HTR-8/SVneo (cell line): ENCODE data around the gene SHISA3.
"Not testable (repeated sequence)": the region's sequence is repeated elsewhere in the genome, so short reads cannot be mapped to it uniquely, and the experiment has no call there.

Experiments
- DNase-seq: peaks from one replicate; pipeline ENCODE4 v3.0.0; 2011; ENCODE audit warnings: low spot score, mixed read lengths; ENCODE audit not compliant: insufficient read length
- FAIRE-seq: peaks from 2 replicates; lab custom pipeline; 2011; peaks lifted over from hg19 to GRCh38; lab: Jason Lieb, UNC

SHISA3 gene

GRCh38 chr4:42396752-42397634, at the start of gene SHISA3:
Gene SHISA3 (plus strand): TSS chr4:42397488. CDS start chr4:42398057, 569 bp downstream.
- DNase-seq (no peak), FAIRE-seq (no peak)

DNA sequence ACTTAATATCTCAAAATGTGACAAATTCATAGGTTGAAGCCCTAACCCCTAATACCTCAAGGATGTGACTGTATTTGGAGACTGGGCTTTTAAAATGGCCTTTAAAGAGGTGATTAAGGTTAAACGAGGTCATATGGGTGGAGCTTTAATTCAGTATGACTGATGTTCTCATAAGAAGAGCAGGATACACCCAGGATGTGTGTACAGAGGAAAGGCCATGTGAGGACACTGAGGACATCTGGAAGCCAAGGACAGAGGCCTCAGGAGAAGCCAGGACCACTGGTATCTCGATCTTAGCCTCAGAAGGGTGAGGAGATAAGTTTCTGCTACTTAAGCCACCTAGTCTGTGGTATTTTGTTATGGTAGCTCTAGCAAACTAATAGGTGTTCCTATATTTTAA, 49.0 kb upstream of the SHISA3 start:
- DNase-seq (no peak), FAIRE-seq (no peak)

DNA sequence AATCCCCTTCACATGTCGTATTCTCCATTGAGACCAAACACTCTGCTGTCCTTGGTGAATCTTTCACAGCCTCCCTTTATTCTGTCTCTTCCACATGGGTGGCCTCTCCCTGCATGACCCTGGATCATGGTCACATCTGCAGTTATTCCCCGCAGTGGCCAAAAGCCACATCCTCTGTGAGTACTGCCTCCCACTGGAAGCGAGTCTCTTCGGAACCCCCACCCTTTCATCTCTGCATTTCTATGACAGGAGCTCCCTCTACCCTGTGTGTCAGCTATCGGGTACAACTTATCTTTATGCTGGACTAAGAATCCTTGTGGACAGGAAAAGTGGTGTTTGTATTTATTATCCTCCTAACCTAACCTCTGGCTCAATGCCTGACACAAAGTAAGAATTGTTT, 48.6 kb upstream of the SHISA3 start:
- FAIRE-seq (no peak), DNase-seq (no peak)

DNA sequence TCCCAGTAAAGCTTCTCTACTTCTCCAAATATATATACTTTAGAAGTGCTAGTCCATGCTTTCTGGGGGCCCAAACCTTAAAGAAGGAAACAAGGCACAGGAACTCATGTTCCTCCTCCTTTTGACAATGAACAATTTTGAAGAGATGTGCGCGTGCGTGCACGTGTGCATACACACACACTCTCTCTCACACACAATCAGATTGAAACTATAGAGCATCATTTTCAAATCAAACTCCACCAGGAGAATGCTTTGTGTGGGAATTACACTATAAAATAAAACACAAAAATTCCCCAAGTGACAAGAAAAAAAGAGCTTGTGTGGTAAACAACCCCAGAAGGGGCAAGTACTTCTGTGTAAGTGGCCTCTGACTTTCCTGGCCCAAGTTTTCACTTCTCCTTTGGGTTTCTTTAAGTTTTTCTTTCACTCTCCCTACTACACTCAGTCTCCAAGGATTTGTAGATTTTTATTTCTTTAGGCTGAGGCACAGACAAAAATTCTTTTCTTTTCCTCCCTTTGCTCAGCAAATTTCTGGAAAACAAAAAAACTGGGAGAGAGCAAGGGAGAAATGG, 46.6 kb upstream of the SHISA3 start:
- DNase-seq (no peak), FAIRE-seq (no peak)

- FAIRE-seq (no peak), DNase-seq (no peak)
Measured at GRCh38 chr4:42352049-42352448, 45.2 kb upstream of the SHISA3 start.

DNA sequence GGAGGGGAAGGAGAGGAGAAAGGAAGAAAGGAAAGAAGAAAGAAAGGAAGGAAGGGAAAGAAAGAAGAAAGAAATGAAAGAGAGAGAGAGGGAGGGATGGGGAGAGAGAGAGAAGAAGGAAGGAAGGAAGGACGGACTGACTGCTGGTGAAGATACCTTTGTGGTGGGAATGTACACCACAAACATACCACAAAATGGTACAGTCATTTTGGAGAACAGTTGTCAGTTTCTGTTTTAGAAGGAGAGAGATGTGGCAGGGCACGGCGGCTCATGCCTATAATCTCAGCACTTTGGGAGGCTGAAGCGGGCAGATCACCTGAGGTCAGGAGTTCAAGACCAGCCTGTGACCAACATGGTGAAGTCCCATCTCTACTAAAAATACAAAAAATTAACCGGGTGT, 40.0 kb upstream of the SHISA3 start:
- FAIRE-seq (no peak), DNase-seq (no peak)

- FAIRE-seq: no peak
- DNase-seq: no peak
Measured at GRCh38 chr4:42359711-42360110, 37.6 kb upstream of the SHISA3 start.

- FAIRE-seq (no peak), DNase-seq (no peak)
Measured at GRCh38 chr4:42360256-42360669, 37.0 kb upstream of the SHISA3 start.

- DNase-seq (no peak), FAIRE-seq (no peak)
Measured at GRCh38 chr4:42361456-42361855, 35.8 kb upstream of the SHISA3 start.

- FAIRE-seq: no peak
- DNase-seq: no peak
Measured at GRCh38 chr4:42362591-42362990, 34.7 kb upstream of the SHISA3 start.

DNA sequence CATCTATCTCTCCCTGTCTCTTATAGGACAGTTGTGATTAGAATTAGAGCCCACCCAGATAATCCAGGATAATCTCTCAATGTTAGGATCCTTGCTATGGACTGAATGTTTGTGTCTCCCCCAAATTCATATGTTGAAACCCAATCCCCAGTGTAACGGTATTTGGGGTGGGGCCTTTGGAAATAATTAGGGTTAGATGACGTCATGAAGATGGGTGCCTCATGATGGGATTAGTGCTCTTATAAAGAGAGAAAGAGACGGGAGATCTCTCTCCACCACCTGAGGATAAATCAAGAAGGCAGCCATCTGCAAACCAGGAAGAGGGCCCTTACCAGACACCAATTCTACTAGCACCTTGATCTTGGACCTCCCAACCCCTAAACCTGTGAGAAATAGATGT, 33.7 kb upstream of the SHISA3 start:
- FAIRE-seq (no peak), DNase-seq (no peak)

DNA sequence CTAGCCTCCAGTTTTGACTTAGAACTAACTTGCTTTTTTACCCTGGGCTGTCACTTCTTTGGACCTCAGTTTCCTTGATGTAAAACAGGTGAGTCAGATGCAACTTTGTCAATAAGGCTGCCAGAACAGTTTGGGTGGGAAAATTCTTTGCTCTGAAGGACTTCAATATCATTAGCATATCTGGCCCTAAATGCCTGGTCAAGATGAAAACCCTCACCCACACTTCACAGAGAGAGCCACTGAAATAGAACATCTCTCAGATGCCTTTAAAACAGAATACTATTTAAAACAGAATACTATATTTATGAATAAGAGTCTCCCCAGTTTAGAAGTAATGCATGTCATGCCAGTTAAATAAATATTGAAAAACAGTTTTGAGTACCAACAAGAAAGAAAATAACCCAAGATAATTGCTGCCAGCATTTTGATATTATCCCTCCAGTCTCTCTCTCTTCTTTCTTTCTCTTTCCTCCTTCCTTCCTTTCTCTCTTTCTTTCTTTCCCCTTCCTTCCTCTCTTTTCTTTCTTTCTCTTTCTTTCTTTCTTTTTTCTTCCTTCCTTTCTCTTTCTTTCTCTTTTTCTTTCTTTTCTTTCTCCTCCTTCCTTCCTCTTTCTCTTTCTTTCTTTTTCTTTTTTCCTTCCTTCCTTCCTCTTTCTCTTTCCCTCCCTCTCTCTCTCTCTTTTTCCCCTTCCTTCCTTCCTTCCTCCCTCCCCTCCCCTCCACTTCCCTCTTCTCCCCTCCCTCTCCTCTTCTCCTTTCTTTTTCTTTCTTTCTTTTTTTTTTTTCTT, 32.8 kb upstream of the SHISA3 start:
- DNase-seq: no peak
- FAIRE-seq: no peak

- DNase-seq (no peak), FAIRE-seq (no peak)
Measured at GRCh38 chr4:42366959-42367358, 30.3 kb upstream of the SHISA3 start.

DNA sequence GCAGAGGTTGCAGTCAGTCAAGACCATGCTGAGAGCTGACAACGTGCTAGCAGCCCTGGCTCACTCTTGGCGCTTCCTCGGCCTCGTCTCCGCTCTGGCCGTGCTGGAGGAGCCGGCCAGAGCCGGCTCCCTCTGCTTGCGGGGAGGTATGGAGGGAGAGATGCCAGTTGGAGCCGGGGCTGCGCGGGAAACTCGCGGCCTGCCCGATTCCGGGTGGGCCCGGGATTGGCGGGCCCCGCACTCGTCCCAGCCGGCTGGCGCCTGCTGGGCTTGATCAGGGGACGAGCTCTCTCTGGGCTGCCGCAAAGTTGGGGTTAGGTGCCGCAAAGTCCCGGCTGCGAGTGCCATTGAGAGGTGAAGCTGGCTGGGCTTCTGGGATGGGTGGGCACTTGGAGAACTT, 27.8 kb upstream of the SHISA3 start:
- no peak for DNase-seq
- no peak for FAIRE-seq

DNA sequence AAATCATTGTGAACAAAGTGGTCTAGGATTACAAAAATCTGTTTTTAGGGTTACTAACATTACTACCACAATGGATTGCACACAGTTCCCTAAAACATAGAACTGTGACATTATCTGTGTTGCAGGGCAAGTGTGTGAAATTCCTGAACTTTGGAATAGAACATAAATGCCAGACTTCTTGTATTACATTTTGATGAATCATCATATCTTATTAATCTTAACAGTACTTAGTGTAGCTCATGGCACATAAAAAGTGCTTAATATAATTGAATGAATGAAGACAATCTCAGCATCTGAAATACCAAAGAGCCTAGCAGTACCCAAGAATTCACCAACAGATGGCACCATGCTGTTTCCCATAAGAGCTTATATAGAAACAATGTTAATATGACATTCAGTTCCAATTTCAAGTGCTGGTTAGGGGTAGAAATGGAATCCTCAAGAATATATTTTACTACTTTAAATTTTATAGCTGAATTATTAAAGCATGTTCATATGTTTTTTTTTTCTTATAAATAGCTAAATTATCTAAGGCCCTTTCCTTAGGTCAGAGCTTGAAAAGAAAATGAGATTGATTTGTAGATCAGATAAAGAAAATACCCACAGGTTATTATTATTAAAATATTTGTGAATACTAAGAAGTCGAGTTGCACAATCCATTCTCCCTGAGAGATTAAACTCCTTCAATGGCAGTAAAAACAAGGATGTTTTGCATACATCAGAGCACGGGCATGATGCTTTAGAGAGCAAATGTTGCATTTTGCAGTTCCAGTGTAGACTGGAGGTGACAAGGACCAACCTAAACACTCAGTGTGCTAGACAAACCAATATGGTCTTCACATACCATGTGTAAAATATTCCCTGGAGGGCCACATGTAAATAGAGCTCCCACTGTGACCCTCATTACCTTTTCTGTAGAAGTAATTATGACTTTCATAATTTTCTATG, 25.7 kb upstream of the SHISA3 start:
- DNase-seq (peak; percentile 49), FAIRE-seq (no peak)

DNA sequence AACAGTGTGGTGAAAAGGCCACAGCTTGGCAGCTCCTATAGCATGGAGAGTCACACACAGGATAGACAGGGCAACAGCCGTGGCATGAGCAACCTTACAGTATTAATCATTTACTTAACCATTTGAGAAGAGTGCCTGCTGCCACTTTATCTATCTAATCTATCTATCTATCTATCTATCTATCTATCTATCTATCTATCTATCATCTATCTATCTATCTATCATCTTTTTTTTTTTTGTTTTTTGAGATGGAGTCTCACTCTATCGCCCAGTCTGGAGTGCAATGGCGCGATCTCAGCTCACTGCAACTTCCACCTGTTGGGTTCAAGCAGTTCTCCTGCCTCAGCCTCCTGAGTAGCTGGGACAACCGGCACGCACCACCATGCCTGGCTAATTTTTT, 25.0 kb upstream of the SHISA3 start:
- FAIRE-seq, DNase-seq: not testable (repeated sequence)

DNA sequence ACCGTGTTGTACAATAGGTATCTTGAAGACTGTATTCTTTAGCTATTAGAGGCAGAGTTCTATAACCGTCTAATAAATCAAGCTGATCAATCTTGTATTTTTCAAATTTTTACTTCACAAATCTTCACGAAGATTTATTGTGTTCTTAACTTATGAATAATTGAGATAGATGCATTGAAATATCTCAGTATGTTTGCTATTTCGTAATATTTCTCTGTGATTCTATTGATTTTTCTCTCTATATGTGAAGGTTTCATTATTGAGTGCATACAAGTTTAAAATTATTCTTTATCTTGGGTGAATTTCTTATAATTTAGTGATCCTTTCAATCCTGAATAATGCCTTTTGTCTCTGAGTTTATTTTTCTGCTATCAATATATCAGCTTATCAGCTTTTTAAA, 19.8 kb upstream of the SHISA3 start:
- no peak for FAIRE-seq
- no peak for DNase-seq

- DNase-seq (no peak), FAIRE-seq (no peak)
Measured at GRCh38 chr4:42381666-42382065, 15.6 kb upstream of the SHISA3 start.

- DNase-seq (no peak), FAIRE-seq (no peak)
Measured at GRCh38 chr4:42385516-42385915, 11.8 kb upstream of the SHISA3 start.
